OCI-LY1 (cell line): Measurements from ENCODE around the gene EYS.

Experiments used
- H2AFZ ChIP-seq: fragments of 200-600 bp; sonication (generic), shearing (Covaris generic); 2 replicates; pipeline ENCODE4 v1.6.0; 2014; ENCODE audit warnings: antibody characterized with exemption, mild to moderate bottlenecking, low read length
- H3F3A ChIP-seq: fragments of 200-600 bp; sonication (generic), shearing (Covaris generic); 2 replicates; pipeline ENCODE4 v1.6.0; 2014; ENCODE audit warnings: mild to moderate bottlenecking, antibody characterized with exemption, low read length, moderate library complexity; ENCODE audit not compliant: insufficient read depth
- H3K27ac ChIP-seq: fragments of 200-600 bp; sonication (generic); 2 replicates; pipeline ENCODE4 v1.5.1; 2014; ENCODE audit warnings: low read length, mixed run types, mild to moderate bottlenecking, low read depth; ENCODE audit not compliant: poor library complexity, severe bottlenecking
- H3K27me3 ChIP-seq: fragments of 200-600 bp; sonication (generic); 2 replicates; pipeline ENCODE4 v1.6.0; 2014; ENCODE audit warnings: antibody characterized with exemption, mild to moderate bottlenecking, low read length, moderate library complexity; ENCODE audit not compliant: insufficient read depth
- H3K36me3 ChIP-seq: fragments of 200-600 bp; sonication (generic); 2 replicates; pipeline ENCODE4 v1.6.1; 2014; ENCODE audit warnings: mild to moderate bottlenecking, antibody characterized with exemption, low read length, moderate library complexity, mixed read lengths; ENCODE audit not compliant: insufficient read depth
- H3K4me1 ChIP-seq: fragments of 200-600 bp; sonication (generic); 2 replicates; pipeline ENCODE4 v1.5.1; 2014; ENCODE audit warnings: mild to moderate bottlenecking, low read length, moderate library complexity; ENCODE audit not compliant: insufficient read depth, severe bottlenecking
- H3K4me2 ChIP-seq: fragments of 200-600 bp; sonication (generic), shearing (Covaris generic); 2 replicates; pipeline ENCODE4 v1.6.1; 2014; ENCODE audit warnings: low read length
- H3K4me3 ChIP-seq: fragments of 200-600 bp; sonication (generic); 2 replicates; pipeline ENCODE4 v1.5.1; 2014; ENCODE audit warnings: low read length, low read depth, mild to moderate bottlenecking, mixed read lengths; ENCODE audit not compliant: poor library complexity, severe bottlenecking
- H3K79me2 ChIP-seq: fragments of 200-600 bp; shearing (Covaris generic); 2 replicates; pipeline ENCODE4 v1.6.1; 2016; ENCODE audit warnings: mixed run types, low read length, mixed read lengths; ENCODE audit not compliant: insufficient read depth
- H3K9ac ChIP-seq: fragments of 200-600 bp; sonication (generic), shearing (Covaris generic); 2 replicates; pipeline ENCODE4 v1.6.1; 2014; ENCODE audit warnings: mild to moderate bottlenecking, low read length, mixed read lengths
- H3K9me2 ChIP-seq: fragments of 200-600 bp; sonication (generic), shearing (Covaris generic); 2 replicates; pipeline ENCODE4 v1.6.1; 2014; ENCODE audit warnings: low read depth, mild to moderate bottlenecking, low read length, mixed read lengths
- H3K9me3 ChIP-seq: fragments of 200-600 bp; shearing (Covaris generic); 2 replicates; pipeline ENCODE4 v1.6.1; 2014; ENCODE audit warnings: low read length, mixed read lengths
- H4K20me1 ChIP-seq: fragments of 200-600 bp; sonication (generic), shearing (Covaris generic); 2 replicates; pipeline ENCODE4 v1.6.0; 2016; ENCODE audit warnings: mild to moderate bottlenecking, low read length; ENCODE audit not compliant: insufficient read depth
- EZH2 ChIP-seq: fragments of 200-600 bp; sonication (generic), shearing (Covaris generic); IDR thresholded peaks from 2 replicates; pipeline ENCODE4 v1.8.0; 2017; ENCODE audit warnings: borderline replicate concordance, mixed run types, mild to moderate bottlenecking, antibody characterized with exemption, low read length, moderate library complexity, mixed read lengths
- TF ChIP-seq, protein P1 (sequence below): fragments of 200-600 bp; sonication (generic), shearing (Covaris generic); IDR thresholded peaks from 2 replicates; pipeline ENCODE4 v1.5.1; 2017; ENCODE audit warnings: mild to moderate bottlenecking, antibody characterized with exemption, low read length, moderate library complexity, mixed read lengths

EYS gene

DNA sequence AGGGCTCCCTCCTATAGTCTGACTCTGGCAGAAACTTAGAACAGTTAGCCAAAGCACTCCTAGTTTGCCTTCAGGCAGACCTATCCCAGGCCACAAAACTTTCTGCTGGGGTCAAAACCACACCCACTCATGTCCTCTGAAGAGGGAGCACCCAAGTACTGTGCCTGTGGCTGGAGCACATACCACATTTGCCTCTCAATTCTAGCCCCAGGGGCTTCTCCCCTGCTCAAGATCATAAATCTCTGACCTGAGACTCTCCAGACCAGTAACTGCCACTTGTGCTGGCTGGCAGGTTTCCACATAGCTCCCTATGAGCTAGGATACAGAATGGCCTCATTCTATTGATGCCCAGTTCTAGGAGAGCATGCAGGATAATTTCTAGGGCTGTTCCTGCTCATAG, 781.0 kb downstream of the EYS start:
- Histone ChIP-seq H3K36me3 (no peaks in the 10 kb centered on the region), H3F3A (no peaks in the 10 kb centered on the region), H3K9ac (no peak overlapping the region), H3K4me2 (no peak overlapping the region), H4K20me1 (no peaks in the 10 kb centered on the region), H3K27ac (no peak overlapping the region), H3K79me2 (no peaks in the 10 kb centered on the region), H3K9me3 (no peaks in the 10 kb centered on the region), H3K9me2 (no peaks in the 10 kb centered on the region), H3K4me1 (no peaks in the 10 kb centered on the region), H3K27me3 (no peaks in the 10 kb centered on the region), H2AFZ (no peak overlapping the region), H3K4me3 (no peak overlapping the region)
- TF ChIP-seq, protein P1, sequence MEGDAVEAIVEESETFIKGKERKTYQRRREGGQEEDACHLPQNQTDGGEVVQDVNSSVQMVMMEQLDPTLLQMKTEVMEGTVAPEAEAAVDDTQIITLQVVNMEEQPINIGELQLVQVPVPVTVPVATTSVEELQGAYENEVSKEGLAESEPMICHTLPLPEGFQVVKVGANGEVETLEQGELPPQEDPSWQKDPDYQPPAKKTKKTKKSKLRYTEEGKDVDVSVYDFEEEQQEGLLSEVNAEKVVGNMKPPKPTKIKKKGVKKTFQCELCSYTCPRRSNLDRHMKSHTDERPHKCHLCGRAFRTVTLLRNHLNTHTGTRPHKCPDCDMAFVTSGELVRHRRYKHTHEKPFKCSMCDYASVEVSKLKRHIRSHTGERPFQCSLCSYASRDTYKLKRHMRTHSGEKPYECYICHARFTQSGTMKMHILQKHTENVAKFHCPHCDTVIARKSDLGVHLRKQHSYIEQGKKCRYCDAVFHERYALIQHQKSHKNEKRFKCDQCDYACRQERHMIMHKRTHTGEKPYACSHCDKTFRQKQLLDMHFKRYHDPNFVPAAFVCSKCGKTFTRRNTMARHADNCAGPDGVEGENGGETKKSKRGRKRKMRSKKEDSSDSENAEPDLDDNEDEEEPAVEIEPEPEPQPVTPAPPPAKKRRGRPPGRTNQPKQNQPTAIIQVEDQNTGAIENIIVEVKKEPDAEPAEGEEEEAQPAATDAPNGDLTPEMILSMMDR: no peak
- no peak for TF ChIP-seq EZH2

DNA sequence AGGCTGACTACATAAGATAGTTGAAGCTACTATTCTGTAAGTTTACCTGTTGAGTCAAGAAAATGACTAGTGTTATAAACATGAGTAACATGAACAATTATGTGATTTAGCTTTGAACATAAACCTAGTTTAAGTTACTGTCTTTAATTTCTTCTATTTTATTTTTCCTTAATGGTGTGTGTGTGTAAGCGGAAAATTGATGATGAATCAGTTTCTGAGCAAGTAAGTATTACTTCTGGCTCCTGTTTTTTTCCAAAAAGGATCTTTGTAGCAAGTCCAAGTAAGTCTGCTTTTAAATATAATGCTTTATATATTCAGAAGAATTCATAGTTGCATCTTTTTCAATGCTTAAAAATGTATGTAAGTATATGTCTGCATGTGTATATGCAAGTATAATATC, 786.8 kb downstream of the EYS start:
- Histone ChIP-seq H3K27ac (no peak overlapping the region), H3K36me3 (no peaks in the 10 kb centered on the region), H3K79me2 (no peaks in the 10 kb centered on the region), H2AFZ (no peak overlapping the region), H3K27me3 (no peaks in the 10 kb centered on the region), H3K4me1 (no peaks in the 10 kb centered on the region), H3K4me2 (no peak overlapping the region), H3K9me2 (no peaks in the 10 kb centered on the region), H3K9me3 (no peaks in the 10 kb centered on the region), H3K9ac (no peak overlapping the region), H4K20me1 (no peaks in the 10 kb centered on the region), H3K4me3 (no peak overlapping the region), H3F3A (no peaks in the 10 kb centered on the region)
- TF ChIP-seq EZH2: no peak
- TF ChIP-seq, protein P1: no peak

DNA sequence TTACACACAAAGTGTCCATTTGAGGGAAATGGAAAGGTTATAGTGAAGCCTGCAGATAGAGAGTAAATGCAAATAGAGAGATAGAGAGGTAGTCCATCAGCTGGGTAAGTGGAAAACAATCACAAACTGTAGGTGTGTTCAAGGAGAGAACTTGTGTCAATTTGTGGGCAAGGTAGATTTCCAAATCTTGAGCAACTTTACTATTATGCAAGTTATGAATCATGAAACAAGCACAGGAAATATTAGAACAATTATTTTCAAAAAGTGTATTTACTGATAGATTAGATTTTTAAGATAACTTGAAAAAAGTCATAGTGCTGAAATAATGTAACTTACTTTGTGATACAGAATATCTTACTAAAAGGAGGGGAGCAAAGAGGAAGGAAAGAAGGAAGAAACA, 792.9 kb downstream of the EYS start:
- Histone ChIP-seq H3K4me3 (no peak overlapping the region), H3K9me2 (no peaks in the 10 kb centered on the region), H2AFZ (no peak overlapping the region), H3K79me2 (no peaks in the 10 kb centered on the region), H3K36me3 (no peaks in the 10 kb centered on the region), H3K9me3 (no peaks in the 10 kb centered on the region), H4K20me1 (no peaks in the 10 kb centered on the region), H3F3A (no peaks in the 10 kb centered on the region), H3K27ac (no peak overlapping the region), H3K9ac (no peak overlapping the region), H3K27me3 (no peaks in the 10 kb centered on the region), H3K4me1 (no peaks in the 10 kb centered on the region), H3K4me2 (no peak overlapping the region)
- no peak for TF ChIP-seq EZH2
- TF ChIP-seq, protein P1: no peak
